ENCODE data around the gene THAP7.
A peak's percentile ranks its signal among the peaks of the same experiment; 100 is the strongest.

THAP7 gene

GRCh38 chr22:21030621-21031544 lies 29.0 kb upstream of the THAP7 start:
- DNase-seq = no peak

DNA sequence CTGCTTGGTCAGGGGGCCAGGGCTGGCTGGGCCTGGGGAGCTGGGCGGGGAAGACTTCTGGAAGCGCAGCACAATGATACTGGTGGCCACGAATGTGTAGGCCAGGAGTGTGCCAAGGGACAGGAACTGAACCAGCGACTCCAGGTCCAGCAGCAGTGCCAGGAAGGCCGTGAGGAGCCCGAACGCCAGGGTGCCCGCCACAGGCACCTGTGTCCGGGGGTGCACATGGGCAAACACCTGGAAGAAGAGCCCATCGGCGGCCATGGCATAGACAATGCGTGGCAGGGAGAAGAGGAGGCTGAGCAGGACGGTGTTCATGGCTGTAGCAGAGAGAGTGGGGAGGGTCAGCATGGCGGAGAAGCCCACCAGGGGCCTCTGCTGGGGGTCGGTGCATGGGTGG lies 28.1 kb upstream of the THAP7 start:
- no peak for DNase-seq

GRCh38 chr22:21029486-21030025 lies 27.6 kb upstream of the THAP7 start:
- no peak for DNase-seq

- no peak for DNase-seq
Observed at GRCh38 chr22:21028277-21029251, 26.6 kb upstream of the THAP7 start.

DNA sequence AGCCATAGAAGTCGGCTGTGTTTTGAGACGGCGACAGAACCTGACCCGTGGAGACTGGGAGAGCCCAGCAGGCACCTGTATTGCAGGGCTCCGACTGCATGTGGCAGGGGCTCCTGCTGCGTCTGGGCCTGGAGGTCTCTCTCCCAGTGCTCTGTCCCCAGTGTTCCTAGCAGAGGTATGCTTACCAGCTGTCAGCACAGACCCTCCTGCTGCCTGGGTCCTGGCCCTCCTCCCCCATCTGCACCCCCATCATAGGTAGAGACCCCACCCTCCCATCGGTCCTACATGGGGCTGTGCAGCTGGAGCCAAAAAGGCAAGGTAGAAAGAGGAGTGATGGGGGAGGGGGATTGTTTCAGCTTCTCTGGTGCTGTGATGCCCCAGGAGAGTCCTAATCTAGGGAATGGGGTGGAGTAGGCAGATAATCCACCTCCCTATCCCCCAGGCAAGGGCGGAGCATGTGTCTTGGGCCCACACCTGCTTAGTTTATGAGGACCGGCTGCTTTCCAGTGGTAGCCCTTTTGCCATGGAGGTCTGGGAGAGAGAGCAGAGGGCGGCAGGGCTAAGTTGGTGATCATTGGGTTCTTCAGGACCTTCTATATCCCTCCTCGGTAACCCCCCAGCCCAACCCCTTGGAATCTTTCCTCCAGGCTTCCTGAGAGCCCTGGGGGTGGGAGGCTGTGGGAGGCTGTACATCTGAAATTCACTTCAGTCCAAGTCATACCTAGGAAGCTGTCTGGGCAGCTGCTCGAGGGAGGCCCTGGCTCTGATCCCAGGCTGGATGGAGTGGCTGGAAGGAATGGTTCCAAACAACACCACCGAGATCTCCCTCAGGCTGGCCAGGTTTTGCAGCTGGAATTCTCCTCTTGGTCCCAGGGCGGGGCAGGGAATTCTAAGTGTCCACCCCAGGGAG lies 25.1 kb upstream of the THAP7 start:
- no peak for DNase-seq

DNA sequence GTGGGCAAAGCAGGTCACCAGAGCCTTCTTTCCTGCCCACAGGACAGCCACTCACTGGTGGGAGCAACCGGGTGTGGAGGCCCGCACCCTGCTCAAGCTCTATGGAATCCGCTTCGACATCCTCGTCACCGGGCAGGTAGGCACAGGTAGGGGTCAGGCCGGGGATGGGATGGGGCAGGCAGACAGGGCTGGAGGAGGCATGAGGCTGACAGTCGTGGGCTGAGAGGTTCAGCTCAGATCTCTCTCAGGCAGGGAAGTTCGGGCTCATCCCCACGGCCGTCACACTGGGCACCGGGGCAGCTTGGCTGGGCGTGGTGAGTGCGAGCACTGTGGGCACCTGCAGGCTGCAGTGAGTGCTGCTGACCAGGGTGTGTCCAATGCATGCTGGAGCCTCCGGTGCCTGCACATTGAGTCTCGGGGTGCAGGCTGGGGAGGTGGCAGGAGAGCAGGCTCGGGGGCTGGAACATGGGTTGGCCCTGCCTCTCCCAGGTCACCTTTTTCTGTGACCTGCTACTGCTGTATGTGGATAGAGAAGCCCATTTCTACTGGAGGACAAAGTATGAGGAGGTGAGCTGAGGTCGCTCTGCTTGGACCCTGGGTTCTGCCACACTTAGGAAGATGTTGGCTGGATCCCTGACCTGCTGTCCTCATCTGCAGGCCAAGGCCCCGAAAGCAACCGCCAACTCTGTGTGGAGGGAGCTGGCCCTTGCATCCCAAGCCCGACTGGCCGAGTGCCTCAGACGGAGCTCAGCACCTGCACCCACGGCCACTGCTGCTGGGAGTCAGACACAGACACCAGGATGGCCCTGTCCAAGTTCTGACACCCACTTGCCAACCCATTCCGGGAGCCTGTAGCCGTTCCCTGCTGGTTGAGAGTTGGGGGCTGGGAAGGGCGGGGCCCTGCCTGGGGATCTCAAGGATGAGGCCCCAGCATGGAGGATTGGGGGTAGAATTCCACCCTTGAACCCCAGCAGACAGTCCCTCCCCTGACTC lies 24.1 kb upstream of the THAP7 start:
- no peak for DNase-seq

DNA sequence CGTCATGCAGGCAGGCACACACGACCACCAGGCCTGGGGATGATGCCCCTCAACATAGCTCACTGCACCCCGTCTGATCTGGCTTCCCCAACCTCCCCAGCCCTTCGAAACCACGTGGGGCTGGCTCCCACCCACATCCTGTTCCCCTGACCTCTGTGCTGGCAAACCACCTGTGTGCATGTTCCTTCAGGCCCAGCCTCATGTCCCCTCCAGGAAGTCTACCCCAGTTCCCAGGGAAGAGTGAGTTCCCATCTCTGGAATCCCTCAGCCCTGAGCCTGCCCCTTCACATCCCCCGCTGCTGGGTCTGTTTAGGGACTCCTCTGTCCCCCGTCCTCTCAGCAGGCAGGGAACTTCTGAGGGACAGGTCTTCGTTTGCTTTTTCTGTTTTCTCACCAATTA lies 23.3 kb upstream of the THAP7 start:
- DNase-seq = no peak

DNA sequence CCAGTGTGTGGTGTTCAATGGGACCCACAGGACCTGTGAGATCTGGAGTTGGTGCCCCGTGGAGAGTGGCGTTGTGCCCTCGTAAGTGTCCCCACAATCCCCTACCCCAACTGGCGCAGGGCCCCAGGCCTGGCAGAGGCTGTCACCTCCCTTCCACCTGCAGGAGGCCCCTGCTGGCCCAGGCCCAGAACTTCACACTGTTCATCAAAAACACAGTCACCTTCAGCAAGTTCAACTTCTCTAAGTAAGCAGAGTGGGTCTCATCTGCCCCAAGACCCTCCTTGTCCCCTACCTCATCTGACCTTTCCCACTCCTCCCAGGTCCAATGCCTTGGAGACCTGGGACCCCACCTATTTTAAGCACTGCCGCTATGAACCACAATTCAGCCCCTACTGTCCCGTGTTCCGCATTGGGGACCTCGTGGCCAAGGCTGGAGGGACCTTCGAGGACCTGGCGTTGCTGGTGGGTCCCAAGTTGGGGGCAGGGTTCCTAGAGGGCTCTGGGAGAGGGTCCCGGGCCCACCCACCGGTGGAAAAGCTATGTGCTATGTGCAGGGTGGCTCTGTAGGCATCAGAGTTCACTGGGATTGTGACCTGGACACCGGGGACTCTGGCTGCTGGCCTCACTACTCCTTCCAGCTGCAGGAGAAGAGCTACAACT lies 21.2 kb upstream of the THAP7 start:
- DNase-seq = no peak

DNA sequence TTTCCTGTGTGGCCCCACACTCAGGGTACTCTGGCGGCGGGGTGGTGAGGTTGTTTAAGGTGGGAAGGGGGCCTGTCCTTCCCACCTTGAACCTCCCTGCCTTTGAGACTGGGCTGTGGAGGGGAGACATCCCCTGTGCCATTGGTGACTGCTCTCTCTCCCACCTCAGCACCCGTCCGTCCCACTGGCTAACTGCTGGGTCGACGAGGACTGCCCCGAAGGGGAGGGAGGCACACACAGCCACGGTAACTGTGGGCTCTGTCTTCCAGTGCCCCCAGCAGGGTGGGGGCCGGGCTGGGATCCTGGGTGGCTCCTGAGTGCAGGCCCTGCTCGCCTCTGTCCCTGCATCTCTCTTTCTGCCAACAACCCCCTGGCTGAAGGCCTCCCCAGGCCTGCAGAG lies 20.6 kb upstream of the THAP7 start:
- no peak for DNase-seq

GRCh38 chr22:21020802-21021429 lies 19.0 kb upstream of the THAP7 start:
- no peak for DNase-seq

DNA sequence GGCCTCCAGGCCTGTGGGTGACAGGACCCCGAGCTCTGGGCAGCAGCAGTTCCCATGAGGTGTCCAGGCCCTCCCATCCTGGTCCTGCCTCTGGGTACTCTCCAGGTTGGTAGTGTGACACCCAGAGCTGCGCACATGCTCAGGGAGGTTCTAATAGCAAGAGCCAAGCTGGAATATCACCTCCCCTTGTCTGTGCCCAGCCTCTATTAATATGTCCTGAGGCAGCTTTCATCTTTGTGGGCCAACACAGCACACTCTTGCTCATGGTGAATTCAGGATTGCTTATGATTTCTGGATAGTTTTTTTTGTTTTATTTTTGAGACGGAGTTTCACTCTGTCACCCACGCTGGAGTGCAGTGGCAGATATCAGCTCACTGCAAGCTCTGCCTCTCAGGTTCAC lies 16.4 kb upstream of the THAP7 start:
- DNase-seq = no peak

- no peak for DNase-seq
Observed at GRCh38 chr22:21016644-21017420, 14.9 kb upstream of the THAP7 start.

DNA sequence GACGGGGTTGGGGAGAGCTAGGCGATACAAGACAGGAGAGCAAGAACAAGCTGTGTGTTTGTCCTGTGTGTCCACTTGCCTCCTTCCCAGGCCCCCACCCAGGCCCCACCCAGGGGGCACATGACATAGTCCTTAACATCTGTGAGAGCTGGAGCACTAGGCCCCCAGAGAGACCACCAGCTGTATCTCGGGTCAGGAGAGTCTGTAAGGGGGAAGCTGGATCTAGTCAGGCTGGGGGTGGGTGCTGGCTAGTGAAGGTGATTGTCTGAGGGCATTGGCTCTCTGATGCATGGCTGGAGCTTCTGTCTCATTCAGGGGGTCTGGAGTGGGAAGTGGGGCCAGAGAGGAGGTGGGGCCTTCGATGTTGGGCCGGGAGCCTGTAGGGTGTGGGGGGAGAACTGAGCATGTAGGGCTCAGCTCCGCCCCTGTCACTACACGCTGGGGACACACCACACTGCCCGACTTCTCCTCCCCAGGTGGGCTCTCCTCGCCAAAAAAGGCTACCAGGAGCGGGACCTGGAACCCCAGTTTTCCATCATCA lies 13.6 kb upstream of the THAP7 start:
- DNase-seq = no peak

- no peak for DNase-seq
Observed at GRCh38 chr22:21014726-21015465, 13.0 kb upstream of the THAP7 start, which contains the start of gene P2RX6. P2RX6 (plus strand) TSS chr22:21015165; CDS start chr22:21015175, 10 bp downstream.

DNA sequence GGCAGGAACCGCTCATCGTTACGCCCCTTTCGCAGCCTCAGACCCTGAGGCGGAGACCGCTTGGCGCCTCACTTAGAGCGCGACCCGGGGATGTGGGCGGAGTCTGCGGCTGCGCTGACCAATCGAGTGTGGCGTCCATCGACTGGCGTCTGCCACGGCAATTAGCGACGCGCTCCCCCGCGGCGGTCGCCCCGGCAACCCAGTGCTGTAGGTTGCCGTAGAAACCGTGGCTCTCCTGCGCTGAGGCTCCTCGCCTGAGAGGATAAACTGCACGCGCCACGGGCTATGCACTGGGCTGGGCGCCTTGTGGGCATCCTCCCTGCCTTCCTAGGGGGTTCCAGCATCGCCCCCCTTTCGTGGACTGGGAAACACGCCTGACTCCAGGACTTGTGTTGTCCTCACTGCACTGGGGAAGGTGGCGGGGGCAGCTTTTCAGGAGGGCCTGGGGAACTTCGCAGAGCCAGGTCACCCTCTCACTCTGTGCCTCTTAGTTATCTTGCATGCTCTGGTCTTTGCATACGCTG lies 12.3 kb upstream of the THAP7 start:
- peak; percentile 85 for DNase-seq

GRCh38 chr22:21013657-21014201 lies 11.8 kb upstream of the THAP7 start:
- no peak for DNase-seq
